Articular chondrocyte of knee joint (primary cell): Measurements from ENCODE around the gene PHF13. TPM values are rescaled to one million over a fixed set of nuclear protein-coding genes. Genes with fewer than 3 reads are reported as not detected.

Experiments used
- total RNA-seq: library from RNA; depleted of rRNA; stranded (reverse); fragments of >200 nt; gene quantifications from 2 replicates; pipeline ENCODE4 v1.2.3, GENCODE V29; 2012

PHF13 gene
- total RNA-seq: 12.8 and 15.9 TPM in 2 replicates

GRCh38 chr1:6613361-6614018, at the start of gene PHF13:
TSS of gene PHF13 (plus strand) at chr1:6613731. CDS start at chr1:6614067, 336 bp downstream.

GRCh38 chr1:6579374-6580118, 34.0 kb upstream of the PHF13 start, which contains the start of gene ZBTB48:
TSS of gene ZBTB48 (plus strand) at chr1:6579994. CDS start at chr1:6580610, 616 bp downstream.

GRCh38 chr1:6602669-6603237, 10.8 kb upstream of the PHF13 start, which contains the start of gene KLHL21:
TSS of gene KLHL21 (minus strand) at chr1:6602869. CDS start at chr1:6602817, 52 bp downstream.

GRCh38 chr1:6624710-6625583, 11.4 kb downstream of the PHF13 start, which contains the start of gene THAP3:
TSS of gene THAP3 (plus strand) at chr1:6624868. CDS start at chr1:6625219, 351 bp downstream.

Other genes with a start within 250 kb of the PHF13 start
- 25.9 and 32.6 TPM in 2 replicates for gene ACOT7, start 220.0 kb upstream of the PHF13 start, total RNA-seq
- under 0.01 TPM in 1 of 2 replicates, not detected in the other for gene HES2, start 193.8 kb upstream of the PHF13 start, total RNA-seq
- gene ESPN, start 189.0 kb upstream of the PHF13 start, total RNA-seq: under 0.01 TPM in 1 of 2 replicates, not detected in the other
- 1.2 and 2.8 TPM in 2 replicates for gene TNFRSF25, start 147.6 kb upstream of the PHF13 start, total RNA-seq
- 3.9 and 5.0 TPM in 2 replicates for gene PLEKHG5, start 122.1 kb upstream of the PHF13 start, total RNA-seq
- gene NOL9, start 59.2 kb upstream of the PHF13 start, total RNA-seq: 36.1 and 38.3 TPM in 2 replicates
- gene TAS1R1, start 58.4 kb upstream of the PHF13 start, total RNA-seq: 0.26 and 0.43 TPM in 2 replicates
- 9.9 and 10.8 TPM in 2 replicates for gene ZBTB48, start 33.7 kb upstream of the PHF13 start, total RNA-seq
- 37.1 and 40.0 TPM in 2 replicates for gene KLHL21, start 10.9 kb upstream of the PHF13 start, total RNA-seq
- 14.6 and 14.9 TPM in 2 replicates for gene THAP3, start 11.1 kb downstream of the PHF13 start, total RNA-seq
- gene DNAJC11, start 88.1 kb downstream of the PHF13 start, total RNA-seq: 28.6 and 31.3 TPM in 2 replicates
- gene CAMTA1, start 171.7 kb downstream of the PHF13 start, total RNA-seq: 57.1 and 66.2 TPM in 2 replicates